Measurements from ENCODE around the gene MYRFL.

The MYRFL gene

DNA sequence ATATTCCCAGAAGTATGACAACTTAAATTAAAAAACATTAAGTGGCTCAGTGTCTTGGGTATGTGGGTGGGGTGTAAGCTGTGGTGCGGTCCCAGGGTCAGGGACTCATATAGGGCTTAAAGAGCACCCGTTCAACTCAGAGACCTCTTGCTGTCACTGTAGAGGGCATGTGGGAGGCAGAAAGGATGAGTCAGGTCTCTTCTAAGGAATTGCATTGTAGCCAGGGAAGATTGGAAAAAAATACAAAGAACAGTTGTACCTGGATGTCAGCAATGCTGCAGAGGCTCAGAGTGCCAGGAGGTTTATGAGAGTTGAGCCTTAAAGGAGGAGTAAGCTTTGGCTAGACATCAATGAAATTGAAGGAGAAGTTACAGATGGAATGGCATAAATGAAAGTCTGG, 104.1 kb downstream of the MYRFL start:
- in situ Hi-C loops (cut with HindIII; ENCODE audit: low sequenced_read_pairs) = no loop called here

- in situ Hi-C loops (cut with HindIII; ENCODE audit: low sequenced_read_pairs) = no loop called here
These were observed 104.5 kb downstream of the MYRFL start for GRCh38 chr12:69929531-69929930.

DNA sequence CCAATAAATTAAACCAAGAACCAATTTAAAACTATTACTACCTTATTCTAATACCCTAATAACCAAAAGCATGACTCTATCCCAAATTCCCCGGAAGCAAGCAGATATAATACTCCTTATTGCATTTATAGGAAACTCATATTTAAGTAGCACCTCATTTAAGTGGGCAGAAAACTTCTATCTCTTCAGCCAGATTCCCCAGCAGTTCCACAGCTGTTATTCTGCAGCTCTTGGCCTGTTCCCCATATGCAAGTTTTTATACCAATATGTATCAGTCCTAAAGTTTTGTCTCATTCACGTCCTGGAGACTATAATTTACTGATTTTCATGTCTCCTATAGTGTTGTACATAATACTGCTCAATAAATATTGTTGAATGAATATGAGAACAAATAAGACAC, 106.5 kb downstream of the MYRFL start:
- in situ Hi-C loops (cut with HindIII; ENCODE audit: low sequenced_read_pairs) = no loop called here

DNA sequence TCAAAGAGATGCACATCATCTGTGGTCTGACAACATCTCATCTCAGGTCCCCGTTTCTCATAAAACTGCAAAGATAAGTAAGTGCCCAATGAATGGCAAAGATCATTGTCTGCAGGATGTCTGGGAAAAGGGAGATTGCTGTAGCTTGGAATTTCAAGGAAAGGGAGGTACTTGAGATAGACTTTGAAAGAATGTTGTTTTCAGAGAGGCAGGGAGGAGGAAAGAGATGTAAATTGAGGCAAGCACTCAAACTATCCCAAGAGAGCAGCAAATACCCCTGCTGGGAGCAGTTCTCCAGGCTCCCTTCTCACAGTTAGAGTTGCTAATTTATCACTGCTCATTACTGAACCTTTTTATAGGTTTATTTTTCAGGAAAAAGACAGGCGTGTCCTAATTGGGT, 107.1 kb downstream of the MYRFL start:
- in situ Hi-C loops (cut with HindIII; ENCODE audit: low sequenced_read_pairs) = no loop called here

DNA sequence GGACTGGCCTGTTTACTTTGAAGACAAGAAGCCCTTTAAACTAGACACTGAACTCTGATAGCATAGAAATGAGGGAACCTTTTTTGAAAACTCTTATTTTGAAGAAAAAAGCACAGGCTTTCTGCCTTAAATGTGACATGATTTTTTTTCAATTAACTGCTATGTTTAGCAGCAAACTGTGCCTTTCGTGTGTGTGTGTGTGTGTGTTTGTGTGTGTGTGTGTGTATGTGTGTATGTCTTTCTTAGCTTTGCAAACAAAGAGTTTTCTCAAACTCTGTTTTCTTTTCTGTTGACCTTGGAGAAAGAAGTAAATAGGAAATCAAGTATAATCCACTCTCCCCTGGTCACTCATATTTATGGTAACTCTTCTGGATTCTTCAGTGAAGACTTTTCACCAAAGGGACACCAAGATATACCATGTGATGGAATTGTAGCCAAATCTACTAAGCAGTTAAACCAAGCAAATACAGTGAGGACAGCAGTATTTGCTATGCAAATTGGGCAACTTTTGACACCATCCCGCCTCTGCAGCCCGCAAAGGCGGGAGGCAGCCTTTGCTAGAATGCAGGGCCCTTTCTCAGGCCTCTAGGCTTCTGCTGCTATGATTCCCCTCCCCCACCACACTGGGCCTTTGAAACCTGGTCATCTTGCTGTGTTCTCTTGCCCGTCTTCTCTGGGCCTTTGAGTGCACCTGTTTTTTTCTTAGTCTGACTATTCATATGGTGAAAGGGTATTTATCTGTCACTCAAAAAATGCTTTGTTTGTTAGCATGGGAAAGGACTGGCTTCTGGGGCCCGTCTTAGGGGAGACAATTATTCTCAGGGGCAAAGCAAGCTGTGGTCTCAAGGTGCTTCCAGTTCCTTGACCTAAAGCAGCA, 107.9 kb downstream of the MYRFL start:
- in situ Hi-C loops (cut with HindIII; ENCODE audit: low sequenced_read_pairs) = no loop called here

DNA sequence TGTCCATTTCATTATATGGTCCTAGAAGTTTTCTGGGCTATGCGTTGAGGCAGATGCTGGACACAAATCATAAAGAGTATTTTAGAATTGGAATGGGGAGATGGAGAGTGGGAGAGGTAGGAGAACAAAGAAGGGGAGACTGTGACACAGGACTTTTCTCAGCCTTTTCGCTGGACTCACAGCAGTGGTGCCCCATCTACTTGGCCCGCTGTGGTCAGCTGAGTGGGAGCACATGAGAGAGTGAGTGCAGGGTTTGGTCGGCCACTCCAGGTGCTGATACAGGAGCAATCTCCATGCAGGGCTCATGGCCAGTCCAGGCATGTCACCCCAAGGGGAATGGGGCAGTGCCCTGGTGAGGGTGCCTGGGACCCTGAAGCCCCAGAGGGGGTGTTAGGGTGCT, 109.0 kb downstream of the MYRFL start:
- in situ Hi-C loops (cut with HindIII; ENCODE audit: low sequenced_read_pairs) = no loop called here

DNA sequence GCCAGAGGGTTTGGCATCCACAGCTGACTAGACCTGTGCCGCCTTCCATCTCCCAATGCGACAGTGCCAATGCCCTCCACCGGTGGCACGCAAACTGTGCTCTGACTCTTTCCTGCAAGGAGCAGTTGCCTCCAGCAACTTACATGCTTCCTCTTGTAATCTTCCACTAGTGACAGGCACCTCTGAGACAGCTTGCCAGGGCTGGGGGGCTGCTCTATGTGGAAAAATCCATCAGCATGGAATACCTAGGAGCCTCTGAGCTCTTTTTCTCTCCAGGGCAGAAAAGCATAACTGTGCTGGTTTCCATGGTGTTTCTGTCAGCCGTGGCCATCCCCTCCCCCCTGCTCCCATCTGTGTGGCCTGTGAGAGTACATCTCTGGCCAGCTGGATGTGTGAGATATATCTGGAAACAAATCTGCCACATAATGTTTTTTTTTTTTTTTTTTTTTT, 110.6 kb downstream of the MYRFL start:
- in situ Hi-C loops (cut with HindIII; ENCODE audit: low sequenced_read_pairs) = no loop called here

GRCh38 chr12:69936214-69936731, 111.2 kb downstream of the MYRFL start:
- in situ Hi-C loops (cut with HindIII; ENCODE audit: low sequenced_read_pairs) = no loop called here

GRCh38 chr12:69936766-69937165, 111.7 kb downstream of the MYRFL start:
- in situ Hi-C loops (cut with HindIII; ENCODE audit: low sequenced_read_pairs) = no loop called here

GRCh38 chr12:69947123-69947522, 122.1 kb downstream of the MYRFL start:
- in situ Hi-C loops (cut with HindIII; ENCODE audit: low sequenced_read_pairs) = no loop called here

GRCh38 chr12:69947897-69948296, 122.9 kb downstream of the MYRFL start:
- in situ Hi-C loops (cut with HindIII; ENCODE audit: low sequenced_read_pairs) = no loop called here

- in situ Hi-C loops (cut with HindIII; ENCODE audit: low sequenced_read_pairs) = no loop called here
These were observed 123.8 kb downstream of the MYRFL start for GRCh38 chr12:69948851-69949250.

GRCh38 chr12:69949311-69950002, 124.4 kb downstream of the MYRFL start:
- in situ Hi-C loops (cut with HindIII; ENCODE audit: low sequenced_read_pairs) = no loop called here

DNA sequence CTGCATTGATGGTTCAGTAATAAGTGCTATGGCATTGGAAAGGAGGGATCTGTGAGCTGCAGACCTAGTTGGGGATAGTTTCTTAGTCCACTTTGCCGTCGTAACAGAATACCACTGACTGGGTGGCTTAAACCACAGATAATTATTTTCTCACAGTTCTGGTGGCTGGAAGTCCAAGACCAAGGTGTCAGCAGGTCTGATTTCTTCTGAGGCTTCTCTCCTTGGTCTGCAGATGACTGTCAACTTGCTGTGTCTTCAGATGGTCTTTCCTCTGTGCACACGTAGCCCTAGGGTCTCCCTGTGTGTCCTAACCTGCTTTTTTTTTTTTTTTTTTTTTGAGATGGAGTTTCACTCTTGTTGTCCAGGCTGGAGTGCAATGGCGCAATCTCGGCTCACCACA, 126.1 kb downstream of the MYRFL start:
- in situ Hi-C loops (cut with HindIII; ENCODE audit: low sequenced_read_pairs) = no loop called here

DNA sequence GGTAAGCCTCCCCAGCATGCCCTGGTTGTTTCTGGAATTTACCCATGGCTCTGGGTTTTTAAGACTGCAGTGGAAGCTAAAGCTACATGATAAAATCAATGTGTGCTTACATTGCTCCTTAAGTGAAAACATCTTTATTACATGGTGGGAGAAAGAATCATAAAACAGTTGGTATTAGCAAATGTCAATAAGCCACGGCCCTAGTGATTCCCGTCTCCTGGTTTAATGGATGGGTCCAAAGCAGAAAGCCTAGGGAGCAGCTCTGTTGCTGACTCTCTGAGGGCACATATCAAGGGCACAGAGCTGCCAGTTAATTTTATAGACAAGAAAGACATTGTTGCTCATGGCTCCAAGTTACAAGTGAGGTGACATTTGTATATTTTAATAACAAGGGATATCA, 127.9 kb downstream of the MYRFL start:
- in situ Hi-C loops (cut with HindIII; ENCODE audit: low sequenced_read_pairs) = no loop called here

- in situ Hi-C loops (cut with HindIII; ENCODE audit: low sequenced_read_pairs) = no loop called here
These were observed 136.2 kb downstream of the MYRFL start for GRCh38 chr12:69961246-69961645.

GRCh38 chr12:69966409-69966808, 141.4 kb downstream of the MYRFL start:
- in situ Hi-C loops (cut with HindIII; ENCODE audit: low sequenced_read_pairs) = no loop called here

DNA sequence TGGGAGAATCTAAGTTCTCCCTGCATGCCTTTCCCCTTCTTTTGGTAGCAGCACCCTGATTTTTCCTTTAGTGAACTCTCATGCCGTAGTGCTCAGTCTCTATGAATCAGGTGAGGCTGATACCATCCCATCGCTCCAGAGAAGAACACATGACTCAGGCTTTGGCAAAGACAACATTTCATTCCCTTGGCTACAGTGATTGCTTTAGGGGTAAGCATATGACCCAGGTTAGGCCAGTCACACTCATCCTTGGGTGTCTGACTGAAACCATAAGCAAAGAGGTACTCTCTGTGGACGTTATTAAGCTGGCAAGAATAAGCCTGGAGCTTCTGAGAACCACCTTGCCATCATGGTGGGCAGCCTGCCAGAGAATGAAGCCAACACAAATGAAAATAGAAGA, 141.8 kb downstream of the MYRFL start:
- in situ Hi-C loops (cut with HindIII; ENCODE audit: low sequenced_read_pairs) = no loop called here

GRCh38 chr12:69969011-69969410, 144.0 kb downstream of the MYRFL start:
- in situ Hi-C loops (cut with HindIII; ENCODE audit: low sequenced_read_pairs) = no loop called here

- in situ Hi-C loops (cut with HindIII; ENCODE audit: low sequenced_read_pairs) = no loop called here
These were observed 147.1 kb downstream of the MYRFL start for GRCh38 chr12:69972136-69972535.

- in situ Hi-C loops (cut with HindIII; ENCODE audit: low sequenced_read_pairs) = no loop called here
These were observed 153.0 kb downstream of the MYRFL start for GRCh38 chr12:69978020-69978419.

DNA sequence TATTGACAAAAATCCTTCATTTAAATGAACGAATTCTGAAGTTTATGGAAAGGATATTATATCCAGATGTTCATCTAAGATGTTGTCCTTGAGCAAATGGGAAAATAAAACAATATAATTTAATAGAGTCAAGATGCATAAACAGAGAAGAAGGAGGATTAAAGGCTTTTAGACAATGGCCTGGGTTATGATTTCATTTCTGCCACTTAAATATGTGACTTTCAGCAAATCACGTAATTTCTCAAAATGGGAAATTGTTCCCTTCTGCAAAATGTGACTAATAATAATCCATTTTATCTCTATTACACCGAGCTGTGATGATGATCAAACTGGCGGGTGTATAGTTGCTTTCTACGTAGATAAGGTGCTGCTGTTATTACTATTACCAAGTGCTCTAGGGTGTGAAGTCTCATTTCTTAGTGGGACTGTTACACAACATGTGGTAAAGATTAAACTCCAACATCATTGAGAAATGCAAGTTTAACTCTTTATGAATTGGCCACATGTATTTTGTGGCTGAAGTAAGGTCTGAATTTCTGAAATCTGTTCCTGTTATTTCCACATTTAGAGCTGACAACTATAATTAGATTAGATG, 157.0 kb downstream of the MYRFL start:
- in situ Hi-C loops (cut with HindIII; ENCODE audit: low sequenced_read_pairs) = no loop called here
